Measurements from ENCODE around the gene LMO1.

DNA sequence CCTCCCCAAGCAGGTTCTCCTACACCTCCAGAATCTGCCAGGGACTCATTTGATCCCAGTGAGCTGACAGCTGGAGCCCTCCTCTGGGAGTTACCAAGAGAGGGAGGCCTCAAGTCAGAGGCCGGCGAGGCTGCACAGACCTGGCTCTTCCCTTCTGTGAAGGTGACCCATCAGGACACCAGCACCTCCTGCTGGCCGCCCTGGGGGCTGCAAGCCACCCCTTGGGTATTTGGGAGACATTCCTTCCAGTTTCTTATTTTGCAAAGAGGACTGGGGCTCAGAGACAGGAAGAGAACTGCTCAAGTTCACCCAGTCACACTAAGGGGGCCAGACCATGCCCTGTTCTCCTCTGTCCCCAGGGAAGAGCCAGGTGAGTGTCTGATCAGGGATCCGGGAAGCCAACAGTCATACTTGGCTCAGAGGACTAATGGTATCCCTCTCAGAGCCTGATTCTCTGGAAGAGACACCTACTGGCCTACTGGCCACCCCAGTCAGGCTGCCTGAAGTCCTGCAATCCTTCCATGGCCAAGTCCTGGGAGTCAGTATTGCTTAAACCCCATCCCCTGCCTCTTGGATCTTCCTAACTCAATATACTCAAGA, 54.4 kb downstream of the LMO1 start:
- no peak for TF ChIP-seq TAF1 (IDR thresholded peaks at IDR 0.05; ENCODE audit: borderline replicate concordance, insufficient read depth, low read length)
- TF ChIP-seq, protein P1, sequence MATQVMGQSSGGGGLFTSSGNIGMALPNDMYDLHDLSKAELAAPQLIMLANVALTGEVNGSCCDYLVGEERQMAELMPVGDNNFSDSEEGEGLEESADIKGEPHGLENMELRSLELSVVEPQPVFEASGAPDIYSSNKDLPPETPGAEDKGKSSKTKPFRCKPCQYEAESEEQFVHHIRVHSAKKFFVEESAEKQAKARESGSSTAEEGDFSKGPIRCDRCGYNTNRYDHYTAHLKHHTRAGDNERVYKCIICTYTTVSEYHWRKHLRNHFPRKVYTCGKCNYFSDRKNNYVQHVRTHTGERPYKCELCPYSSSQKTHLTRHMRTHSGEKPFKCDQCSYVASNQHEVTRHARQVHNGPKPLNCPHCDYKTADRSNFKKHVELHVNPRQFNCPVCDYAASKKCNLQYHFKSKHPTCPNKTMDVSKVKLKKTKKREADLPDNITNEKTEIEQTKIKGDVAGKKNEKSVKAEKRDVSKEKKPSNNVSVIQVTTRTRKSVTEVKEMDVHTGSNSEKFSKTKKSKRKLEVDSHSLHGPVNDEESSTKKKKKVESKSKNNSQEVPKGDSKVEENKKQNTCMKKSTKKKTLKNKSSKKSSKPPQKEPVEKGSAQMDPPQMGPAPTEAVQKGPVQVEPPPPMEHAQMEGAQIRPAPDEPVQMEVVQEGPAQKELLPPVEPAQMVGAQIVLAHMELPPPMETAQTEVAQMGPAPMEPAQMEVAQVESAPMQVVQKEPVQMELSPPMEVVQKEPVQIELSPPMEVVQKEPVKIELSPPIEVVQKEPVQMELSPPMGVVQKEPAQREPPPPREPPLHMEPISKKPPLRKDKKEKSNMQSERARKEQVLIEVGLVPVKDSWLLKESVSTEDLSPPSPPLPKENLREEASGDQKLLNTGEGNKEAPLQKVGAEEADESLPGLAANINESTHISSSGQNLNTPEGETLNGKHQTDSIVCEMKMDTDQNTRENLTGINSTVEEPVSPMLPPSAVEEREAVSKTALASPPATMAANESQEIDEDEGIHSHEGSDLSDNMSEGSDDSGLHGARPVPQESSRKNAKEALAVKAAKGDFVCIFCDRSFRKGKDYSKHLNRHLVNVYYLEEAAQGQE (IDR thresholded peaks at IDR 0.05; ENCODE audit: insufficient read depth in 1 of 2, low read depth in 2 of 2, low read length in 2 of 2), result no peak
- TF ChIP-seq POLR2AphosphoS5 (IDR thresholded peaks at IDR 0.05; ENCODE audit: low read depth, low read length), result no peak
- no peak for TF ChIP-seq SIN3A (IDR thresholded peaks at IDR 0.05; ENCODE audit: borderline replicate concordance, insufficient read depth, low read length)
- TF ChIP-seq FOXP2 (optimal IDR thresholded peaks at IDR 0.05; ENCODE audit: borderline replicate concordance, extremely low read depth, extremely low read length, insufficient read depth), result no peak
